Activated CD4-positive, CD25-positive, alpha-beta regulatory T cell treated with anti-CD3 and anti-CD28 coated beads, Interleukin-2, amount 50 U/mL, for 72 hours (primary cell): ENCODE data around the gene ZNF792.
"Not testable (repeated sequence)": the region's sequence is repeated elsewhere in the genome, so short reads cannot be mapped to it uniquely, and the experiment has no call there.

ENCODE experiments used
- DNase-seq: peaks from one replicate; pipeline ENCODE4 v3.0.0; 2021

The ZNF792 gene

DNA sequence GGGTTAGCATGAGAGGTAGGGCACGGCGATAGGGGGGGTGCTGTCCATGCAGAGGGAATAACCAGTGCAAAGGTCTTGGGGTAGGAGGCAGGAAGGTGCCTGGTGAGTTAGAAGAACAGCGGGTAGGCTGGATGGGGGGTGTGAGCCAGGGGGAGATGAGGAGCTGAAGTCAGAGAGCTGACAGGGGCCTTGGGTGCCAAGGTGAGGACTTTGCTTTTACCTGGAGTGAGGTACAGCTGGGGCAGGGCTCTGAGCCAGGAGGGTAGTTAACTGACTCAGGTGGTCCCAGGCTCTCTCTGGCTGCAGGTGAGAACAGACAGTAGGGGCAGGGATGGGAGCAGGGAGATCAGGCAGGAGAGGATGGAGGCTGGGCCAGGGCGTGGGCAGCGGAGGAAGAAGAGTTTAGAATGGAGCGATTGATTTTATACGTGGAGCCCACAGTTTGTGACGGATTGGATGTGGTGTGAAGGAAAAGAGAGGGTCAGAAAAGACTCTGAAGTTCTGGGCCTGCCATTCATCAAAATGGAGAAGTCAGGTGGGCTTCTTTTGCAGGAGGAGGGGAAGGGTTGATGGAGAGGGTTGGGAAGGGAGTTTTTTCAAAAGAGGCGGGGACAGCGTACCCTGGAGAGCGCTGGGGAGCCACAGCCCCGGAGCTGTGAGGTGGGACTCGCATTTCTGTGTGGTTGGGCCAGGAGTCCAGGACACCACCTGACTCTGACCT lies 34.9 kb upstream of the ZNF792 start:
- DNase-seq: no peak

DNA sequence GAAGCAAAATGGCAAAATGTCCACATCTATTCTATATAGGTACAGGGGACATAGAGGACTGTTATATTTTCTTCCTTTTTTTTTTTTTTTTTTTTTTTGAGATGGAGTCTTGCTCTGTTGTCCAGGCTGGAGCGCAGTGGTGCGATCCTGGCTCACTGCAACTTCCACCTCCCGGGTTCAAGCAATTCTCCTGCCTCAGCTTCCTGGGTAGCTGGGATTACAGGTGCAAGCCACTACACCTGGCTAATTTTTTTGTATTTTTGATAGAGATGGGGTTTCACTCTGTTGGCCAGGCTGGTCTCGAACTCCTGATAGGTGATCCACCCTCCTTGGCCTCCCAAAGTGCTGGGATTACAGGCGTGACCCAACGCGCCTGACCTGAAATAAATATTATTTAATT lies 34.2 kb upstream of the ZNF792 start:
- DNase-seq: not testable (repeated sequence)

DNA sequence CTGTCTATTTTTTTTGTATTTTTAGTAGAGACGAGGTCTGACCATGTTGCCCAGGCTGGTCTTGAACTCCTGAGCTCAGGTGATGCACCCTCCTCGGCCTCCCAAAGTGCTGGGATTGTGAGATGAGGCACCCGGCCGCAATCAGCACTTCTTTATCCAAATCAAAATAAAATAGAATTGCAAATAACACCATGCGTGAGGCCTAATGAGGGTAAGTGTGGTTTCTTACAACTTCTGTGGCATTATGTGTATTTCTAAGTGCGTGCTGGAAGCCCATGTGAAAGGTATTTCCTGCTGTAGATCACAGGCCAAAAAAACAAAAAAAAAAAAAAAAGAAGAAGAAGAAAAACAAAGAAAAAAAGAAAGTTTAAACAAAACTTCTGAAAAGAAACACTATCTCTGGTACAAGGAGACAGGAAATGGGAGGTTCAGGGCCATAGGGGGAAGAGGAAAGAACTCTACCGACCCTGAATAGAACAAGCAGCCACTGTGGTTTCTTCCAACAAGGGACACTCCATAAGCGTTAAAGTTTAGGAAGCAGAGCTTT lies 33.1 kb upstream of the ZNF792 start:
- DNase-seq: no peak

- no peak for DNase-seq
Observed at GRCh38 chr19:34995551-34995950, 31.5 kb upstream of the ZNF792 start.

DNA sequence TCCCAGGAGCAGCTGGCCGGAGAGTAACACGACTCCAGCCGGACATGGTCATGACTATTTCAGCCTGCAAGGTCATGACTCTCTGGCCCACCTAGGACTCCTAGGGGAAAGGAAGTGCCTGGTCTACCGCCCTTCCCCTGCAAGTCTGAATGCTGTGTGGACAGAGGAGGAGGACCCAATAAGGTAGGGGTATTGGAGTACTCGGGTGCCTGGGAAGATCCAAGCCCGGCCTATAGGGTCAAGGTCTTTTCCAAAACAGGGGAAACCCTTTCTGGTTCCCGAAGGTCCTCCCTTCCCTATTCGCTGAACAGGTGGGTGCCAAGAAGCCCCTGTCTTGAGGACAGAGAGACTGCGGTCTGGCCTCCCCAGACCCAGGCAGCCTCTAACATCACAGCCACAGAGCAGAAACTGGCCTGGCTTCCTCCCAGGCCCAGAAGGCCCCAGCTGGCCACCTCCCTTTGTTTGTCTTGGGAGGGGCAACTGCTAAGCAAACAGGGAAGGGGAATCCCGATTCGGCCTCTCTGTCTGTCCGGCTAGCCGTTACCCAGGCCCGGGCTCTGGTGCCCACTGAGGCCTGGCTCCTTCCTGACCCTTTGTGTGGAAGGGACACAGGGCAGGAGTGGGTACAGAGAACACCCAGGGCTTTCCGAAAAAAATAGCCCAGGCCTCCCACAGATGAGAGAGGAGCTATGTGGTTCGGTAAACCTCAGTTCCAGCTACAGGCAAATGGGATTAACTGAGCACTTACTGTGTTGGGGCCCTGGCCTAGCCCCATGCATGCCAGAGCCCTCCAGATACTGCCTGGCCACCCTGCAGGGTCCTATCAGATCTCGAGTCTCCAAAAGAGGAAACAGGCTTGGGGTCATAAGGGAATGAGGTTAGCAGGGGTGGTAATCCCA lies 30.9 kb upstream of the ZNF792 start:
- DNase-seq: no peak

DNA sequence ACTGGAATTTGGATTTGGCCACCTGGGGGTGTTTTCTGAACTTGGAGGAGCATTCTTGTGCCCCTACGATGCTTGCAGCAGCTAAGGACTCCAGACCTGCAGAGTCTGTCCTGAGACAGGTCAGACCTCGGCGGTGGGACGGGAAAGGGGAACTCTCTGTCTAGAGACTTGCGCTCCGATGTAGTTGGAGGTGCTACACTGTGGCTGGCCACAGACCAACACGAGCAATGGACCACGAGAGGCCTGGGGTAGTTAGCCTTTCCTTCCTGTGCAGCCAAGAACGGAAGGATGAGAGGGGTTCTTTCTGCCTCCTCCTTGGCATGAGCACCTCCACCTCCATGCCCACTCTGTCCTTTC lies 30.2 kb upstream of the ZNF792 start:
- DNase-seq: no peak

GRCh38 chr19:34992582-34992981 lies 28.6 kb upstream of the ZNF792 start:
- DNase-seq: not testable (repeated sequence)

DNA sequence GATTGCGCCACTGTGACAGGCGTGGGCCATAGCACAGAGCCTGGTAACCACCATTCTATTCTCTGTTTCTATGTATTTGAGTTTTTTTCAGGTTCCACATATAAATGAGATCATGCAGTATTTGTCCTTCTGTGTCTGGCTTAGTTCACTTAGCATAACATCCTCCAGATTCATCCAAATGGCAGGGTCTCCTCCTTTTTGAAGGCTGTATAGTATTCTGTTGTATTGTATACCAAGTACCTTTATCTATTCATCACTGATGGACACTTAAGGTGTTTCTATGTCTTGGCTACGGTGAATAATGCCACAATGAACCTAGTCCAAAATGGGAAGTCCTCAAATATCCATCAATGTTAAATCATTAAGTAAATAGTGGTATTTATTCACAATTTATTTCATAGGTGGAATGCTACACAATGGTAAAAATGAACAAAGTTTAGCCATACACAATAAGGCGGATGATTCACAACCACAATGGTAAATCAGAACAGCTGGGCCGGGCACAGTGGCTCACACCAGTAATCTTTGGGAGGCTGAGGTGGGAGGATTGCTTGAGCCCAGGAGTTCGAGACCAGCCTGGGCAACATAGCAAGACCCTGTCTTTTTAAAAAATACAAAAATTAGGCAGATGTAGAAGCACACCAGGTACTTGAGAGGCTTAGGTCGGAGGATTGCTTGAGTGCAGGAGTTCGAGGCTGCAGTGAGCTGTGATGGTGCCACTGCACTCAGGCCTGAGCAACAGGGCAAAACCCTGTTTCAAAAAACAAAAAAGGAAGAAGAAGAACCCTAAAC lies 27.7 kb upstream of the ZNF792 start:
- no peak for DNase-seq

GRCh38 chr19:34990578-34991192 lies 26.7 kb upstream of the ZNF792 start:
- DNase-seq: peak; percentile 46

GRCh38 chr19:34989298-34989697 lies 25.3 kb upstream of the ZNF792 start:
- no peak for DNase-seq

DNA sequence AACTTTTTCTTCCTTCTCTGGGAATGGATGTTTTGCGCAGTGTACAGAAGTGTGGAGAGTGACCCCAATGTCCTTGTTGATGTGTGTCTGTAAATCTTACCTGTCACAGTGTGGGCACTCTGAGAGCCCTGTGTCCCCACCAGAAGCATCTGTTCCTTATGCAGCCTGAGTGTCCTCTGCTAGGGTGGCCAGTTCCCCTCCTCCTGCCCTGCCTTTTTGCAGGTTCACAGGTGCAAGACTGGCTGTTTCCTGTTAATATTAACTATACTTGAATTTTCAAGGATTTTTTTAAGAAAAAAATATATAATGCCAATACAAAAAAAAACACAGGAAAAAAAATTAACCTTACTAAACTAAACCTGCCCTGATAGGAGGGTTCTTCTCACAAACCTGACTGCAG lies 24.1 kb upstream of the ZNF792 start:
- no peak for DNase-seq

- no peak for DNase-seq
Observed at GRCh38 chr19:34985249-34986022, 21.4 kb upstream of the ZNF792 start.

GRCh38 chr19:34984287-34984686 lies 20.3 kb upstream of the ZNF792 start:
- DNase-seq: no peak

DNA sequence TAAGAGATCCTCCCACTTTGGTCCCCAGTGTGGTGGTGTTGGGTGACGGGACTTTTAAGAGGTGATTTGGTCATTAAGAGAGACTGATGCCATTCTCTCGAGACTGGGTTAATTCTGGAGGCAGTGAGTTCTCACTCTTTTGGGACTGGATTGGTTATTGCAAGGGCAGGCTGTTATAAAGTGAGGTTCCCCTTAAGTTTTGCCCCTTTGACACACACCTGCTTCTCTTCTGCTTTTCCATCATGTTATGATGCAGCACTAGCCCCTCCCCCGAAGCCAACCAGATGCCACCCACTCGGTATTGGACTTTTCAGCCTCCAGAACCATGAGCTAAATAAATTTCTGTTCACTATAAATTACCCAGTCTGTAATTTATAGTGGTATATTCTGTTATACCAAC lies 19.8 kb upstream of the ZNF792 start:
- no peak for DNase-seq

DNA sequence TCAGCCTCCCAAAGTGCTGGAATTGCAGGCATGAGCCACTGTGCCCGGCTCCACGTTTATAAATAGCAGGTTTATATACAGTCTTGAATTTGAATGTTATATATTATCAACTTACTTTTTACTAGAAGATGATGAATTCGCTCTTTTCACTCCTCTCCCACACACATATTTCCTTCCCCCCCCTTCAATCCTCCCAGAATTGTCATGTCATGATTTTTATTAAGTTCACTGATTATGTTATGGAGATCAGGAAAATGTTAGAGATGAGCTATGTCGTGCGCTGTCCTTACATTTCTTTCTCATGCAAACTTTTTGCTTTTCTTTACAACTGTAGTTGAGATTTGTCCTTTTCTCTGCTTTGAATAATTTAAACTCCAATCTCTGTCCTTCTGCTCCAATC lies 18.2 kb upstream of the ZNF792 start:
- DNase-seq: no peak

GRCh38 chr19:34979819-34980640 lies 16.0 kb upstream of the ZNF792 start:
- peak; percentile 16 for DNase-seq

DNA sequence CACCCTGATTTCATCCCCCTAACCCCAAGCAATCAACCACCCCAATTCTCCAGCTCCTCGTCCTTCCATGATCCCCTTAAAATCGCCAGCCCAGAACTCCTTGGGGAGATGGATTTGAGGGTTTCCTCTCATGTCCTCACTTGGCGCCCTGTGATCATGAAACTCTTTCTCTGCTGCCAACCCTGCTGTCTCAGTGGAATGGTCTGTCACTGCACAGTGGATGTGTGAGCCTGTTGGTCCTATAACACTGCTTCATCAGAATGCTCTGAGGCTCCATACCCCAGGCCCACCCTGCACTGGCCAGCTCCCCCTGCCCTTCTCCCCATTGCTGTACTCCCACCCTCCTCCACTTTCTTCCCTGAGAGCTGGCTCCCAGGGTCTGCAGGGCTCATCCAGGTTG lies 12.6 kb upstream of the ZNF792 start:
- no peak for DNase-seq

- no peak for DNase-seq
Observed at GRCh38 chr19:34975056-34975455, 11.0 kb upstream of the ZNF792 start.

DNA sequence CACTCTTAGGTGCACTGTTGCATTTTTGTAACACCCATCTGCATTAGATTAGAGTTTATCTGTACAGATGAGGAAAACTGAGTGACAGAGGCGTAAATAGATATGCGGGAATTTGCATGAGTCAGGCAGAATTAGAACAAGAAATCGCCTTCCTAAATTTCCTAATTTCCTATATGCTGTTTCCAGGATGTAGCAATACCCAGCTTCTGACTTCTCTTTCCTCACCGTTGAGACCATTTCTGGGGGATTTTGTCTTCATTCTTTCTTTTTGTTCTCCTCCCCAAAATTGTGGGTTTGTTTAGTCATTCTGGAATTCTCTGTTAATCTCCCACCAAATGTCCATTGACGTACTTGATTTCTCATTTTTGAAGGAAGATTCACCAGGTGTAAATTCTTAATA lies 10.6 kb upstream of the ZNF792 start:
- no peak for DNase-seq

DNA sequence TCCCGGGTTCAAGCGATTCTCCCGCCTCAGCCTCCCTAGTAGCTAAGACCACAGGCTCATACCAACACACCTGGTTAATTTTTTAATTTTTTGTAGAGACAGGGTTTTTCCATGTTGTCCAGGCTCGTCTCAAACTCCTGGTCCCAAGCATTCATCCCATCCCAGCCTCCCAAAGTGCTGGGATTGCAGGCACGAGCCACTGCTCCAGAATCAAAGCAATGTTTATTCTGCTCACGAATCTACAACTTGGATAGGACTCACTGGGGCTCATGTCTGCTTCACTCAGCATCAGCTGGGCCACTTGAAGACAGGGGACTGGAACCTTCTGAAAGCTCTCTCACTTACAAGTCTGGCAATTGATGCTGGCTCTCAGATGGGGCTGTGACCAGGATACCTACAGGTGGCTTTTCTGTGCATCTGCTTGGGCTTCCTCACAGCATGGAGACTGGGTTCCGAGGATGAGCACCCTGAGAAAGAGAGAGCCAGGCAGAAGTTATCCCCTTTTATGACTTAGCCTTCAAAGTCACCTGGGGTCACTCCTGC lies 8.2 kb upstream of the ZNF792 start:
- DNase-seq: no peak
